Measurements from ENCODE around the gene KCND1. TPM values are rescaled to one million over a fixed set of nuclear protein-coding genes. Genes with fewer than 3 reads are reported as not detected.

Gene KCND1
- polyA plus RNA-seq, 12 donors = 0.63 to 5.0 (median 0.96) TPM; not detected in 2

DNA sequence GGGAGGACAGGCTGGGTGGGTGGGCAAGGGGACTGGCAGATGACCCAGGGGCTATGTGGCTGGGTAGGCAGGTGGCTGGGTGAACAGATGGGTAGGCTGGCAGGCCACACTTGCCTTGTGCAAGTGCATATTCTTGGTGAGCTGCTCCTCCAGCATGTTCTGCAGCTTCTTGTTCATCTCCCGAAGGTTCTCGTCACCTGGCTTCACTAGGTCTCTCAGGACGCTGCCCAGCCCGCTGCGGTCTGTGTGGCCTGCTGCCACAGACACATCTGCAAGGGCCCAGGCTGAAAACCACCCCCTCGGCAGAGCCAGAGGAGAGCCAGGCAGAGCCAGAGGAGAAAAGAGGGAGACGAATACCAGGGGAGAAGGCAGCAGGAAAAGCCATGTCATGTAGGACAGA is 3.4 kb upstream of the KCND1 start:
- DNase-seq = no peak

DNA sequence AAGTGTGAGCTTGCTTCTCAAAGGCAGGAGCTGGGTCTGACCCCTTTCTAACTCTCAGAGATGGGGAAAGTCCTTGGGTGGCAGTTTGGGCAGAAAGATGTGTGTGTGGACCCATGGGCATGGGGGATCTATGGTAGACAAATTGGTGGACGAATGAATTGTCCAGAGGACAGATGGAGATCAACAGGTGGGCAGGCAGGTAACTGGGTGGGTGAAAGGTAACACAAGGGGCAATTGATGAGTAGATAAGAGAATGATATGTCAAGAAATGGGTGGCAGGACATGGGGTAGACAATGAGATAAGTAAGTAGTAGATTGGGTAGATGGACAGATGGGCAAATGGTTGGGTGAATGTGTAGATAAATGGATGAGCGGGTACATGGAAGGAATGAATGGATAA is 2.9 kb upstream of the KCND1 start:
- DNase-seq = no peak

DNA sequence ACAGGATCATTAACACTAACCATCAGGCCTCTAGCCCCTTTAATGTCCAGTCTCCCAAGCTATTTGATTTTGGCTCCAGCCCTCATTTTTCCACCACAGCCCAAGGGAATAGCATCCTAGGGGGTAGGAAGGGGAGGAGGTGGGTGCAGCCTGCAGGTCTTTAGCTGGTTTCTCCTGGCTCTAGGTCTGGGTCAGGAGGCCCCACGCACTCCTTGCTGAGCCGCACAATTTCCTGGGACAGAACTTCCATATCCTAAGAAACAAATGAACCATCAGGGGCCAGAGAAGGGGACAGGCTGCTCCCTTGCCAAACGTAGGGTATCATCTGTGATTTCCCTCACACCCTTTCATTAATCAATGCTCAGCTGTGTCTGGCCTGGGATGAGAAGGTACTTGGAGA is 2.4 kb upstream of the KCND1 start:
- DNase-seq = no peak

DNA sequence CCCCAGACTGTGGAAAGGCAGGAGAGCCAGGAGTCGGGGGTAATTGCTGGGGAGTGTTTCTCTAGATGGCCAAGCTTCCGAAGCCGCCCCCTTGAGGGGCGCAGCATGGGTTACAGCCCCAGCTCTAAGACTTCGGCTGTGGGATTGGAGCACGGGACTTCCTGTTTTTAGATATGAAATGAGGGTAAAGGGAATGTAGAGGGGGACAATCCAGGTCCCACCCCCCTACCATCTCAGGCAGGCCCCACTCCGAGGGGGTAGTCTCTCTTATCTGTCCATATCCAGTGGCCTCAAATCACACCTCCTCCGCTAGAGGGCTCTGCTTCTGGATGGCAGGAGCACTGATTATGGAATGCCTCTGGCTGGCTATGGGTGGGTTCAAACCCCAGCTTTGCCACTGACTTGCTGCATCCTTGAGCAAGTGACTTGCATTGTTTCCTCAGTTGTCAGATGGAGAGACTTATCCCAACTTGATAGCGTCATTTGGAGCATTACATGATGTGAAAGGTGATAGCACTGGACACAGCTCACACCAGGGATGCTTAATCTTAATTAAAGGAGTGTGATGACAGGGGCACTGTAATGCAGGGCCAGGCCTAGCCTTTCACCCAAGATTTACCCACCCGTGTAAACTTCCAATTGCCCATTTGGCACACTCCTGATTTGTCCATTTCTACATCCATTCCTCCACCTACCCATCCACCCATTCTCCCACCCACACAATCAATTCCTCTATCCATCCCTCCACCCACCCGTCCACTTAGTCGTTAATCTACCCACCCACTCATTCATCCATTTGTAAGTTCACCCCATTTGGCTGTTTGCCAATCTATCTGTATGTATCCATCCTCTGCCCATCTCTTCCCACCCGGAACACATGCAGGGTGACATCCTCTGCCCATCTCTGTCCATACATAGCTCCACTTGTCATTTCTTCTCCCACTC is 848 bp upstream of the KCND1 start:
- DNase-seq = no peak

DNA sequence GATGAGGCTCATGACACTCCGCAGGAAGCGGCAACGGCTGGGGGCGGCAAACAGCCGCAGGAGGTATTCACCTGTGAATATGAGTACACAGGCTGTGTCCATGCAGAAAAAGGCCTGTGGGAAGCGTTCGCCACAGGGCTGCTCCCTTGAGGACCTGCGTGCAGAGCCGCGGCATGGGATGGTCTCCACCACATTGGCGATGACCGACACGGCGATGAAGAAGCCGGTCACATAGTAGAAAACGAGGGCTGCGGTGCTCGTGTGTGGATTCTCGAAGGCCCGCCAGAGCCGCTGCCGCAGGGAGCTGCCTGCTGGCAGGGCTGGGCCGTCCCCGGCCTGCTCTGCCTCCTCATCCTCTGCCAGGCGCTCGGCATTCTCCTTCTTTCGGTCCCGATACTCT is 2.2 kb downstream of the KCND1 start:
- DNase-seq = no peak

DNA sequence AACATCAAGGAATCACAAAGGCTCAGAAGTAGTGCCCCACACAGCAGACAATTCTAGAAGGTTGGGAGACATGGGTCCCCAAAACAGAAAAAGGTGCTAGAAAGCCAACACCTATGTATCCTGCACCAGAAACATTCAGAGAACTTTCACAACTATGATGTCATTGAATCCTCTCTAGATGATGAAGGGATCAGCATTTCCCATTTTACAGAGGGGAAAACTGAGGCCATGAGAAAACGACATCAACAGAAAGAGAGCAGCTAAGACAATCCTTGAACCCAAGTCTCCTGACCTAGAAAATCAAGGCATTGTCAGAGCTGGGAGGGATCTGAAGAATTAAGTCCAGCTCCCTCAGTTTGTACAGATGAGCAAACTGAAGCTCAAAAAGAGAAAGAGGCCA is 3.3 kb downstream of the KCND1 start:
- DNase-seq = no peak

DNA sequence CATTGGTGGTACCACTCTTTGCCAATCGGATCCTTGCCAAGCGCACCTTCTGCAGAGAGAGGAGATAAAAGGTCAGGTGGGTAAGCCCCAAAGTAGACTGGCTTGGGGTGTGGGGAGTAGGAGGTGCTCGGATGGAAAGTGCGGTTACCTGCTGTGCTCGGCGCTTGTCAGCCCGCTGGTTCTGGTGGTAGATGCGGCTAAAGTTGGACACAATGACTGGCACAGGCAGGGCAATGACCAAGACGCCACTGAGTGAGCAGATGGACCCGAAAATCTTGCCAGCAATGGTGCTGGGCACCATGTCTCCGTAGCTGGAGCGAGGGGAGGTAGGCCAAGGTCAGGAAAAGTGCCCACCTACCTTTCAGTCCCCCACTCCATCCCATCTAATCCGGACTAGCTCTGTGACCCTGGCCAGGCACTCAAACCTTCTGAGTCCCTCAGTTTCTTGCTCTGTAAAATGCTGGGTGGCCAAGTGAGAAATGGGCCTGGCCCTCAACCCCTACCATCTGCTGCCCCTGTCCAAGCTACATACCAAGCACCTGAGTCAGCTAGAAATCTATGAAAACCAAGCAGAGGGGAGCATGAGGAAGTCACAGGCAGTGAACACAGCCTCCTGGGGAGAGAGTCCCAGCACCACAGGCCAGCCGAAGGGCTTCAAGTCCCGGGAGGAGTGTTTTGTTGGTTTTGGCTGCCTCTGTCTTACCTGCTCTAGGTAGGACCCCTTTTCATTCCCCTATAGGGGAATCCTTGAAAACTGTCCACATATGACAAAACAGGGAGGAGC is 4.7 kb downstream of the KCND1 start:
- no peak for DNase-seq

DNA sequence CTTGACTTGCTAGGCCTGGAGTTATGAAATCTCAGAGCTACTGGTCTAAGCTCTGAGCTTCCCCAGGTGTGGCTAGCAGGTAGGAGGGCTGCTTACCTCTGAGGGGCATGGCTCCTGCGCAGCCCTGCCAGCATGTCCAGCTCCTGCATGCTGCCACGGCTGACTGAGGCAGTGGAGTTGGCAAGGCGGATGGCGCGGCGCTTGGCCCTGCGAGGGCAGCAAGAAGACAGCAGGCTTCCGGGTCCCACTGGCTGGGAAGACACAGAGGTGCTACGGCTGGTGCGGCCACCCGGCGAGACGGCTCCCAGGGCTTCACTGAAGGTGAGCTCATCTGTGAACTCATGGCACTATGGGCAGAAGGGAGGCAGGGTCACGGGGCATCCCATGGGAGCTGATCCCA is 5.7 kb downstream of the KCND1 start:
- DNase-seq = no peak

DNA sequence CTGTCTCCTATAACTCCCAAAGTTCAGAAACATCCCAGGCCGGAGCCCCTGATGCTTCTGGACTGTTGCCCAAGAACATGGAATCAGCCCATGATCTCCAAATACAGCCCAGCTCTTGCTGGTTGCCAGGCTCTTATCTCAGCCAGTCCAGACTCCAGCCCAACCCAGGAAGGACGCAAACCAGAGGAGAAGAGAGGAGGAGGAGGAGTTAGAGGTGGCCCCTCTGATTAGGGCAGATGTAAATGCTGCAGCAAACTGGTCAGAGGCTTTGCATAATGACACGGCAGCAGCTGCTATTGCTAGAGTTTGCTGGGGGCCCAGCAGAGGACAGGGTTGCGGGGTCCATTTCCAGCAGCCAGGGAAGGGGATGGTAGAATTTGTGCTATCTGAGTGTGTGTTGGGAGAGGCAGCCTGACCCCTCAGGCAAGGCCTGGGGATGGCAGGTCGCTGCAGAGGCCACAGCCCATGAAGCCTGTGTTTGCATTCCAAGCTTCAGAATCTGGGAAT is 10.0 kb downstream of the KCND1 start:
- DNase-seq = no peak

DNA sequence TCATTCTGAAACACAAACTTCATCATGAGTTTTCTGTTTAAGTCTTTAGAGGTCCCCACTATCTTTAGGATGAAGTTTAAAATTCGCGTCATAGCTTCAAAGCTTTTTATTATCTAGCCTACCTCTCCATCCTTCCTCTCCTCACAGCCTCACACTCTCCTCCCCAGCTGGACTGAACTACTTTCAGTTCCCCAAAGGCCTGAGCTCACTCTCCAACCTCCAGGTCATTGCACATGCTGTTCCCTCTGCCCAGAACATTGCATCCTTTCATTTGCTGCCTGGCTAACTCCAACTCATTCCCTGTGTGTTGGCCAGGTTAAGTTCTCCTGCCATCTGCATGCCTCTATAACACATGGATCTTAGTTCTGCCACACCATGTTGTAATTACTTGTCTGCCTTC is 11.4 kb downstream of the KCND1 start:
- DNase-seq = no peak

DNA sequence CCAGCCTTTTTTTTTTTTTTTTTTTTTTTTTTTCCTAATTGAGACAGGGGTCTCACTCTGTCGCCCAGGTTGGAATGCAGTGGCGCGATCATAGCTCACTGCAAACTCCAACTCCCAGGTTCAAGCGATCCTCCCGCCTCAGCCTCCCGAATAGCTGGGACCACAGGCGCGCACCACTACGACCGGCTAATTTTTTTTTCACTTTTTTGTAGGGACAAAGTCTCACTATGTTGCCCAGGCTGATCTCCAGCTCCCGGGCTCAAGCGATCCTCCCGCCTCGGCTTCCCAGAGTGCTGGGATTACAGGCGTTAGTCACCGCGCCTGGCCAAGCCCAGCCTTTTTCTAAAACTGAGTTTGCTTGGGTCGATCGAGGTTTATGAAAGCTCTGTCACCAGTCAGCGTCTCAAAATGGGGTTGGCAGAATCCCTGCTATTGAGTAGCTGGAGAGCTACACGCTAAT is 13.0 kb downstream of the KCND1 start:
- no peak for DNase-seq

DNA sequence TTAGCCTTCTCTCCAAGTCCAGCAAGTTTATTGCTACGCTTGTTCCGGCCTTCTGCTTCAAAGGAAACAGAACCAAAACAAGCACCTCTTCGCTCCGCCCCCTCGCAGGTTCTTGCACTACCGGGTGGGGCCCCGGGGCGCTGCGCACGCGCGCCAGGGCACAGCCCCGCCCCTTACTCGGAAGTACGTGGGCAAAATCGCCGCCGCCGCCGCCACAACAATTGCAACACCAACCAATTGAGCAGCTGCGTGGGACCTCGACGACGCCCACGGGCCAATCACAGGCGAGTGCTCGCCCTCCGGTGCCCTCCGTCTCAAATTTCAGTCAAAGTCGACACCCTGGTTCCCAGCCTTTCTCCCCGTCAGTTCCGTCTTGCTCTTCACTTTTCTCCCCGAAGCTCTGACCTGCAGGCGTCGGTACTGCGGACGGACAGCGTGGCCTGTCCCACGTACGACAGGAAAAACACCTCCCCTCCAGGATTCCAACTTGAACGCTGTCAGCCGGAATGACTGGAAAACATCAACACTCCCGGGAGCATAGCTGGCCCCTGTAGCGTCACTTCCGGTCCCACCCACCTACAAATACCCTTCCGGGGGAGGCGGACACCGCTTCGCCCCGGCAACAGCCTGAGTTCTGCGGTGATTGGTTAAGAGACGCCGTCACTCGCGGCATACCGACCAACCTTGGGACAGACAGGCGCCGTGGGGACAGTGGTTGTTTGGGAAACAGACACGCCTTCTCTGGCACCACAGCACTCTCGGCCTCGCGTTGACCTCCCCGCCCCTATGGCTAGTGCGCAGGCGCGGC is 13.6 kb downstream of the KCND1 start:
- DNase-seq = peak; percentile 96

DNA sequence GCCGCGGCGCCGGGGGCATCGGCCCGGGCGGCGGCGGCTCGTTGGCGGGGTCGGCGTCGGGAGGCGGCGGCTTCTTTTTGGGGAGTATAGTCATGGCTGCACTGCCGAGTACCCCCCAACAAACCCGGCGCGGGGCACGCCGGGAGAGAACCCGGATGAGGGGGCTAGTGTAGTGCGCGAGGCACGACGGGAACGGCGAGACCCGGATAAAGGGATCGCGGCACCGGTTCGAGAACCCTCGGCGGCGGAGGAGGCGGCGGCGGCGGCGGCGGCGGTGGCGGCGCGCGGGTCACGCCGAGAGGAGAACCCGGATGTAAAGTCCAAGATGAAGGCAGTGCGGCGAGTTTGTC is 14.2 kb downstream of the KCND1 start, which contains the start of gene OTUD5:
Gene OTUD5, minus strand, starts transcription at position 131 of the 350 bp plus-strand sequence. Its CDS starts 37 bp downstream, at position 94.
- DNase-seq = peak; percentile 51

DNA sequence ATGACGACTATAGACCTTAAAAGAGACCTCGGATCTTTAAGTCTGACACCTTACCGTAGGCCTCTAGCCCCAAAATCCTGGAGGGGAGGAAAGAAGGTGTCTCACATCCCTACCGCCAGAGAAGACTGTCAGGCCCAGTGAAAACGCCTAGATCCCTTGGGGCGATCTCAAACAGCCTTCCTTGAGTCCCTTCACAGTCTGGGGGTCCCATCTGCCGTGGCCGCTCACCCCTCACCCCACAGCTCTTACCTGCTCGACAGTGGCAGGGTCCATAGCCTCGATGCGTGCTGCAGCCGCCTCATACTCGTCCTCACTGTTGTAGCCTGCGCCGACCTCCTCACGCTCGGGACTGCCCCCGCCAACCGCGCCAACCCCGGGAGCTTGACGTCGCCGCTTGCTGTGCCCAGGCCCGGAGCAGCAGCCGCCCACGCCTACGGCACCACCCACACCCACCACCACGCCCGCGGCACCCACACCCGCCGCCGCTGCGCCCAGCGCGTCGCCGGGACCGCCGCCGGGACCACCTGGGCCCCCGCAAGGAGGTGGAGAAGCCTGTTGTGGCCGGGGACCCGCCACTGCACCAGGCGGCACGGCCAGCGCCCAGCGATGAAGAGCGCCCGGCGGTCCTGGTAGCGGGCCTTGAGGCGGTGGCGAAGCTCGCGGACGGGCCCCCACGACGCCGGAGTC is 14.8 kb downstream of the KCND1 start:
- DNase-seq = no peak

DNA sequence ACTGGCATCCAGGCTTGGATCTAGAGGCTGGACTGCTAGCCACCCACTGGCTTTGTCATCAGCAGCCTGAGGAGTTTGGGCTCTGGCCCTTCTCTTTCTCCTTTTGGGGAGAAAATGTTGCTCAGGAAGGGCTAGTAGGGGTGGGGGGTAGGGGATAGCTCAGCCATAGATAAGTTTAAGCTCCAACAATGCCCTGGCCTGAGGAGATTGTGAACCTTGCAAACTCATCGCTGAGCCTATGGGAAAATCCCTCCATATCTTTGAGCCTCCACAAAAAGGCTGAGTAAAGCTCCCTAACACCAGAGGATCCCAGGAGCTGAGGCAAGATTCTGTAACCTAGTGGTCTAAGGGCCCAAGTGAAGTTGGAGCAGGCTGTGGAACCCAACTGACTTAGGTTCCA is 23.1 kb downstream of the KCND1 start:
- DNase-seq = no peak

DNA sequence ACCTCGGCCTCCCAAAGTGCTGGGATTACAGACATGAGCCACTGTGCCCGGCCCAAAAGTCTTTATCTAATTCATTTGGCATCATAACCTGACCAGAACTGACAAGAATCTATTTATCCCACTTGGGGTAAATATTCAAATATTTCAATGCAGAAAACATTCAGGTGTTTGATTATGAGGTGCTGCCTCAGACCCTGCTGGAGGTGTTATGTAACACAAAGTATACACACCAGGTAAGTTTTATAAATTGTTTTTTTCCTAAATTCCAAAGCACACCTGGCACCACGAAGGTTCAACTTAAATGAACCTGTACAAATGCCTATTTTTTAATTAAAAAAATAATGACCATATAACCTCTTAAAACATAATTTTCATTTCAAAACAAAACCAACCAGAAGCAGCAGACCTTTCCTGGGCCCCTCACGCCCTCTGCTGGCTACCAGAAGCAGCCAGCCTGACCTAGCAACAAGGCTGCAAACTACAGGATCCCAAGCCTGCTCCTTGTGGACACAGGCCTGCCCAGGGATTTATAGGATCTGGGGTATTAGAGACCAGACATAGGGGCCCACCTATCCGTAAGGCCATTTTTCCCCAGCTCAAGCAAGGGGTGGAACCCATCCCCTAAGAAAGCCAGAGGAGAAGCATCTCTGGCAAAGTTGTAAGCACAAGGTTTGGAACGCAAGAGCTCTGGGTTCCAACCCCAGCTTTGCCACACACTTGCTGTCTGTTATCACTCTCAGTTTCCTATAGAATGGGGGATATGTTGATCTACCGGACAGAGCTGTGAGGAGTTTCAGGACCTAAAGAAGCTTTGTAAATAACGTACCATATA is 25.9 kb downstream of the KCND1 start:
- peak; percentile 25 for DNase-seq

DNA sequence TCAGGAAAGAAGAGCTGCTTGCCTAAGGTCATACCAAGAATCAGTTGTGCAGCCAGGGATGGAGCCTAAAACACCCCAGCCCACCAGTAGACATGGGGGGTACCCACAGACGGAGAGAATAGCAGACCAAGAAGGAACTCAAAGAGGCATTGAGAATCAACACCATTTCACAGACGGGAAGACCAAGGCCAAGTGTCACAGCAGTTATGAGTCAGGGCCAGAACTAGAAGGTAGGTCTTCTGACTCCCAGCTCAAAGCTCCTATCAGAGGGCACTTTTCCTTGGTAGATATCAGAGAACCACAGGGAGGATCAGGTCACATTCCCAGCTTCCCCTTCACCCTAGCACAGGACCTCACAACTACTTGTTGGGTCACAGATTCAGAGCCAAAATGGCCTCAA is 28.7 kb downstream of the KCND1 start:
- no peak for DNase-seq

DNA sequence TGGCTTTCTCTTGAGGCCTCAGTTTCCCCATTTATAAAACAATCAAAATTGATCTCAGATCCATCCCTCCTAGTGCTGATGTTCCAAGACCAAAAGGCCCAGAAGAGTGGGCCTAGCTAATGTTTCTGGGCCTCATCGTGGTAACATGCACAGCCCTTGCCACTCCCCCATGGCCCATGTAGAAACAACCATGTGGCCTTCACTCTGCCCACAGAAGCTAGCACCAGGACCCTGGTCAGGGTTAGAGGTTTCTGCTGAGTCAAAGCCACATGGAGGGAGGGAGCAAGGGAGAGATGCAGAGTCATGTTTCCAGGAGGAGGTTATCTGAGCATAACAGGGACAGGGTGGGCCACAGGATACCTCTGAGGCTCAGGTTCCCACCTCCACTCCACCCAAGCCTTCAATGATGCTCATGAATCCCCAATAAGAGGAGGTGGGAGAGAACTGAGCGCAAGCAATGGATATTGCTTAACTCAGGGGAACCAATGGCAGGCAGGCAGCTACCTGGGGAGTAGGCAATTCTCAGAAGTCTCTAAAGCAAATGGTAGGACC is 31.2 kb downstream of the KCND1 start:
- DNase-seq = no peak

DNA sequence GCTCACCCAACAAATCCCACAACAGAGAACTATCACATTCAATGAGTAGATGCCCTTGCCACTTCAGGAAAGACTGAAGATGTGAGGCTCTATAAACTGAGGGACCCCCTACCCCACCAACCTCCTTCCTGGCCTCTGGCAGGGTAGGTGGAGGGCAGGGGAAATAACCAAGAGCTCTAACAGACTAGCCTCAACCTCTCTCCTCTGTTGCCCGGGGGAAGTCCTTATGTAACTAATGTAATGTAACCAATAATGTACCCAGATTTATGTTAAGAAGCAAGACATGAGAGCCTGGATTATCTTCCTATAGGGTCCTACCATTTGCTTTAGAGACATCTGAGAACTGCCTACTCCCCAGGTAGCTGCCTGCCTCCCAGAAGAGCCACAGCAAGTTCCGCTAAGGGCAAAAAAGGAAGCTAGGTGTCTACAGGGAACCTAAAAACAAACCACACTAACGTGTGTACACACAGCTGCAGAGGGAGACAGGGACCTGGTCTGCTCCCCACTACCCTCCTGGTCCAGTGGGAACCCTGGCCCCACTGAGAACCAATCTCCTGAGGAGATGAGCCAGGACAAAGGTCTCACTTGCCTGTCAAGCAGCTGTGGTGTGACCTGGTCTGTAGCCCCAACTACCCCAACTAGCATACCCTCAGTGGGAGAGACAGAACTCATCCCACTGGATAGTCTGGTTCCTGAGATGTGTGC is 32.0 kb downstream of the KCND1 start:
- DNase-seq = no peak
